GM21360 (cell line): ENCODE data around the gene PRDM16.

Experiments
- ATAC-seq: cut with Tn5 transposase; IDR thresholded peaks from one replicate; pipeline ENCODE4 v1.9.1; 2021; ENCODE audit warnings: mild to moderate bottlenecking, moderate library complexity; ENCODE audit not compliant: unreplicated experiment

Gene PRDM16

GRCh38 chr1:3401585-3402257 is 332.7 kb downstream of the PRDM16 start:
- ATAC-seq, result no peak

GRCh38 chr1:3402258-3403010 is 333.4 kb downstream of the PRDM16 start:
- ATAC-seq, result no peak

GRCh38 chr1:3403011-3403345 is 334.0 kb downstream of the PRDM16 start:
- no peak for ATAC-seq

GRCh38 chr1:3403388-3404231 is 334.6 kb downstream of the PRDM16 start:
- ATAC-seq, result no peak

GRCh38 chr1:3404301-3404700 is 335.3 kb downstream of the PRDM16 start:
- no peak for ATAC-seq

GRCh38 chr1:3404801-3405200 is 335.8 kb downstream of the PRDM16 start:
- no peak for ATAC-seq

- ATAC-seq, result no peak
Observed at GRCh38 chr1:3405491-3405890, 336.5 kb downstream of the PRDM16 start.

GRCh38 chr1:3405974-3406867 is 337.2 kb downstream of the PRDM16 start:
- no peak for ATAC-seq

GRCh38 chr1:3407021-3407420 is 338.0 kb downstream of the PRDM16 start:
- ATAC-seq, result no peak

GRCh38 chr1:3408751-3409266 is 339.8 kb downstream of the PRDM16 start:
- no peak for ATAC-seq

GRCh38 chr1:3409366-3410141 is 340.6 kb downstream of the PRDM16 start:
- ATAC-seq, result no peak

- ATAC-seq, result no peak
Observed at GRCh38 chr1:3410142-3410925, 341.3 kb downstream of the PRDM16 start.

GRCh38 chr1:3411806-3412205 is 342.8 kb downstream of the PRDM16 start:
- ATAC-seq, result no peak

- ATAC-seq, result no peak
Observed at GRCh38 chr1:3412376-3412775, 343.4 kb downstream of the PRDM16 start.

- no peak for ATAC-seq
Observed at GRCh38 chr1:3413975-3414710, 345.1 kb downstream of the PRDM16 start.

- ATAC-seq, result no peak
Observed at GRCh38 chr1:3415260-3416090, 346.5 kb downstream of the PRDM16 start.

- no peak for ATAC-seq
Observed at GRCh38 chr1:3417082-3417739, 348.2 kb downstream of the PRDM16 start.
